Measurements from ENCODE around the gene GLI3. TPM values are rescaled to one million over a fixed set of nuclear protein-coding genes. Genes with fewer than 3 reads are reported as not detected.
A peak's percentile ranks its signal among the peaks of the same experiment; 100 is the strongest.

The GLI3 gene
- polyA plus RNA-seq, 1 of the 3 experiments (the other 2 are of a cell fraction), result 0.08 TPM

DNA sequence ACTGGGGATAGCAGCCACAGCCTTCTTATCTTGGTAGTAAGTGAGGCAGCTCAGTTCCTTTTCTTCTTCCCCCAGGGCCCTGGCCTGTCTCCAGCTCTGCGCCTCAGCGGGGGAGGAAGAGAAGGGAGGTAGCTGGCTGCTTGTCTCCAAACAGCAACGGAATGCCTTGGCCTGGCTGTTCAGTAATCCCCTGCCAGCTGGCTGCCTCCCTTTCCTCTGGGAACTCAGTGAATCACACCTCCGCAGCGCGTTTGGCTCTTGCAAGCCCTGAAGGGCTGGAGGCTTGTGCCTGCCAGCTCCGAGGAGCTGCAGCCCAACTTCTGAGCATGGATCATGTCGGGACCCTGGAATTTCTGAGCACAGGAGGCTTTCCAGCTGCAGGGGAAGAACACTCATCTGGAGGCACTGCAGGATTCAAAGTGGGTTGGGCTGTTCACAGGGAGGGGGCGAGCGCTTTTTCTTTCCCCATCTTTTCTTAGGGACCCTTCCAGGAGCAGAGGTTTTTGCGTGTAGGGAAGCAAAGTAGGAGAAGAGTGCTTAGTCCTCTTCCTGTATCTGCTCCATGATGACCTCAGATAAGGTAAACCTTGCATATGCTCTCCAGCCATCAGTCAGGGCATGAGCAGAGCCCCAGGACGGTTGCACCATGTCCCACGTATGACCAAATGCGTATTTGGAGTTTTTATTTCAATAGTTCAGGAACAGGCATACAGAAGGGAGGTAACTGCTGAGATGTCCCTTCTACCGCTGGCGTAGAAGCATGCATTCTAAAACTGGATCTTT is 280.9 kb downstream of the GLI3 start:
- no peaks in the 10 kb centered on the region for H3K9me2 ChIP-seq
- H3K4me1 ChIP-seq (ENCODE audit: control insufficient read depth in 1 of 2, insufficient read depth in 2 of 2, low read depth in 1 of 2, low read length in 1 of 2), result peaks cover 0 to 21% of the 10 kb centered on the region in 2 experiments
- H3K36me3 ChIP-seq (replicated peaks in 1 of 2; ENCODE audit: control insufficient read depth in 1 of 2, insufficient read depth in 2 of 2, low read length in 1 of 2), result no peaks in the 10 kb centered on the region
- H3K79me2 ChIP-seq (ENCODE audit: insufficient read depth), result no peaks in the 10 kb centered on the region
- no peaks in the 10 kb centered on the region for H3K9me3 ChIP-seq
- H3K27me3 ChIP-seq (ENCODE audit: insufficient read depth), result peaks cover 7% of the 10 kb centered on the region; the same call in 1 of the 2 replicates
- no peak for DNase-seq
- peak overlapping the region; percentile 70 for H3K4me2 ChIP-seq
- no peak overlapping the region; a peak in 1 of 4 replicates for H3K4me3 ChIP-seq (ENCODE audit: low read depth in 2 of 2, low read length in 1 of 2)
- no peaks in the 10 kb centered on the region for H4K20me1 ChIP-seq (ENCODE audit: insufficient read depth)
- ChIA-PET POLR2A (no interaction called here), CTCF (interaction anchor here (0.5 to 8.8 kb wide), 6 partner anchors 9 to 1233 kb away, joined by 3 to 83 read pairs (median 4); no protein-coding TSS in a partner anchor)
- peak overlapping the region; percentile 58 for H2AFZ ChIP-seq (ENCODE audit: low read depth)
- no peak for TF ChIP-seq MEF2A (IDR thresholded peaks at IDR 0.05; ENCODE audit: borderline replicate concordance, low read depth)
- TF ChIP-seq, protein P1, sequence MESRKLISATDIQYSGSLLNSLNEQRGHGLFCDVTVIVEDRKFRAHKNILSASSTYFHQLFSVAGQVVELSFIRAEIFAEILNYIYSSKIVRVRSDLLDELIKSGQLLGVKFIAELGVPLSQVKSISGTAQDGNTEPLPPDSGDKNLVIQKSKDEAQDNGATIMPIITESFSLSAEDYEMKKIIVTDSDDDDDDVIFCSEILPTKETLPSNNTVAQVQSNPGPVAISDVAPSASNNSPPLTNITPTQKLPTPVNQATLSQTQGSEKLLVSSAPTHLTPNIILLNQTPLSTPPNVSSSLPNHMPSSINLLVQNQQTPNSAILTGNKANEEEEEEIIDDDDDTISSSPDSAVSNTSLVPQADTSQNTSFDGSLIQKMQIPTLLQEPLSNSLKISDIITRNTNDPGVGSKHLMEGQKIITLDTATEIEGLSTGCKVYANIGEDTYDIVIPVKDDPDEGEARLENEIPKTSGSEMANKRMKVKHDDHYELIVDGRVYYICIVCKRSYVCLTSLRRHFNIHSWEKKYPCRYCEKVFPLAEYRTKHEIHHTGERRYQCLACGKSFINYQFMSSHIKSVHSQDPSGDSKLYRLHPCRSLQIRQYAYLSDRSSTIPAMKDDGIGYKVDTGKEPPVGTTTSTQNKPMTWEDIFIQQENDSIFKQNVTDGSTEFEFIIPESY (IDR thresholded peaks at IDR 0.05; ENCODE audit: borderline replicate concordance, low read depth), result peak; percentile 77
- peak; percentile 32; the same call in 1 of the 2 replicates for TF ChIP-seq POLR2AphosphoS5 (IDR thresholded peaks at IDR 0.05; ENCODE audit: low read depth, low read length)
- TF ChIP-seq FOXM1 (IDR thresholded peaks at IDR 0.05; ENCODE audit: low read depth), result 0 out of 2 replicates have a peak, but pooled peaks have one; percentile 48
- TF ChIP-seq, protein P2, sequence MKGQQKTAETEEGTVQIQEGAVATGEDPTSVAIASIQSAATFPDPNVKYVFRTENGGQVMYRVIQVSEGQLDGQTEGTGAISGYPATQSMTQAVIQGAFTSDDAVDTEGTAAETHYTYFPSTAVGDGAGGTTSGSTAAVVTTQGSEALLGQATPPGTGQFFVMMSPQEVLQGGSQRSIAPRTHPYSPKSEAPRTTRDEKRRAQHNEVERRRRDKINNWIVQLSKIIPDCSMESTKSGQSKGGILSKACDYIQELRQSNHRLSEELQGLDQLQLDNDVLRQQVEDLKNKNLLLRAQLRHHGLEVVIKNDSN (IDR thresholded peaks at IDR 0.05; ENCODE audit: borderline replicate concordance, low read depth), result peak; percentile 52; the same call in 1 of the 2 replicates
- TF ChIP-seq TEAD4 (IDR thresholded peaks at IDR 0.05; ENCODE audit: borderline replicate concordance, insufficient read depth), result peak; percentile 83
- peak; percentile 100 for TF ChIP-seq NFIC (IDR thresholded peaks at IDR 0.05; ENCODE audit: borderline replicate concordance)
- TF ChIP-seq, protein P3, sequence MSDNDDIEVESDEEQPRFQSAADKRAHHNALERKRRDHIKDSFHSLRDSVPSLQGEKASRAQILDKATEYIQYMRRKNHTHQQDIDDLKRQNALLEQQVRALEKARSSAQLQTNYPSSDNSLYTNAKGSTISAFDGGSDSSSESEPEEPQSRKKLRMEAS (IDR thresholded peaks at IDR 0.05; ENCODE audit: low read depth), result peak; percentile 96
- TF ChIP-seq JUND (IDR thresholded peaks at IDR 0.05), result peak; percentile 81
- TF ChIP-seq TCF12 (IDR thresholded peaks at IDR 0.05), result peak; percentile 90
- TF ChIP-seq, protein P4, sequence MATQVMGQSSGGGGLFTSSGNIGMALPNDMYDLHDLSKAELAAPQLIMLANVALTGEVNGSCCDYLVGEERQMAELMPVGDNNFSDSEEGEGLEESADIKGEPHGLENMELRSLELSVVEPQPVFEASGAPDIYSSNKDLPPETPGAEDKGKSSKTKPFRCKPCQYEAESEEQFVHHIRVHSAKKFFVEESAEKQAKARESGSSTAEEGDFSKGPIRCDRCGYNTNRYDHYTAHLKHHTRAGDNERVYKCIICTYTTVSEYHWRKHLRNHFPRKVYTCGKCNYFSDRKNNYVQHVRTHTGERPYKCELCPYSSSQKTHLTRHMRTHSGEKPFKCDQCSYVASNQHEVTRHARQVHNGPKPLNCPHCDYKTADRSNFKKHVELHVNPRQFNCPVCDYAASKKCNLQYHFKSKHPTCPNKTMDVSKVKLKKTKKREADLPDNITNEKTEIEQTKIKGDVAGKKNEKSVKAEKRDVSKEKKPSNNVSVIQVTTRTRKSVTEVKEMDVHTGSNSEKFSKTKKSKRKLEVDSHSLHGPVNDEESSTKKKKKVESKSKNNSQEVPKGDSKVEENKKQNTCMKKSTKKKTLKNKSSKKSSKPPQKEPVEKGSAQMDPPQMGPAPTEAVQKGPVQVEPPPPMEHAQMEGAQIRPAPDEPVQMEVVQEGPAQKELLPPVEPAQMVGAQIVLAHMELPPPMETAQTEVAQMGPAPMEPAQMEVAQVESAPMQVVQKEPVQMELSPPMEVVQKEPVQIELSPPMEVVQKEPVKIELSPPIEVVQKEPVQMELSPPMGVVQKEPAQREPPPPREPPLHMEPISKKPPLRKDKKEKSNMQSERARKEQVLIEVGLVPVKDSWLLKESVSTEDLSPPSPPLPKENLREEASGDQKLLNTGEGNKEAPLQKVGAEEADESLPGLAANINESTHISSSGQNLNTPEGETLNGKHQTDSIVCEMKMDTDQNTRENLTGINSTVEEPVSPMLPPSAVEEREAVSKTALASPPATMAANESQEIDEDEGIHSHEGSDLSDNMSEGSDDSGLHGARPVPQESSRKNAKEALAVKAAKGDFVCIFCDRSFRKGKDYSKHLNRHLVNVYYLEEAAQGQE (IDR thresholded peaks at IDR 0.05; ENCODE audit: low read depth, low read length), result peak; percentile 73
- TF ChIP-seq RAD21 (IDR thresholded peaks at IDR 0.05; ENCODE audit: low read length), result no peak
- TF ChIP-seq CHD2 (IDR thresholded peaks at IDR 0.05; ENCODE audit: low read length, partially characterized antibody), result no peak
- TF ChIP-seq FOSL2 (IDR thresholded peaks at IDR 0.05; ENCODE audit: borderline replicate concordance, low read depth), result peak; percentile 85
- peak; percentile 66; the same call in 1 of the 2 replicates for TF ChIP-seq RXRA (IDR thresholded peaks at IDR 0.05; ENCODE audit: borderline replicate concordance, low read depth)
- TF ChIP-seq, protein P5, sequence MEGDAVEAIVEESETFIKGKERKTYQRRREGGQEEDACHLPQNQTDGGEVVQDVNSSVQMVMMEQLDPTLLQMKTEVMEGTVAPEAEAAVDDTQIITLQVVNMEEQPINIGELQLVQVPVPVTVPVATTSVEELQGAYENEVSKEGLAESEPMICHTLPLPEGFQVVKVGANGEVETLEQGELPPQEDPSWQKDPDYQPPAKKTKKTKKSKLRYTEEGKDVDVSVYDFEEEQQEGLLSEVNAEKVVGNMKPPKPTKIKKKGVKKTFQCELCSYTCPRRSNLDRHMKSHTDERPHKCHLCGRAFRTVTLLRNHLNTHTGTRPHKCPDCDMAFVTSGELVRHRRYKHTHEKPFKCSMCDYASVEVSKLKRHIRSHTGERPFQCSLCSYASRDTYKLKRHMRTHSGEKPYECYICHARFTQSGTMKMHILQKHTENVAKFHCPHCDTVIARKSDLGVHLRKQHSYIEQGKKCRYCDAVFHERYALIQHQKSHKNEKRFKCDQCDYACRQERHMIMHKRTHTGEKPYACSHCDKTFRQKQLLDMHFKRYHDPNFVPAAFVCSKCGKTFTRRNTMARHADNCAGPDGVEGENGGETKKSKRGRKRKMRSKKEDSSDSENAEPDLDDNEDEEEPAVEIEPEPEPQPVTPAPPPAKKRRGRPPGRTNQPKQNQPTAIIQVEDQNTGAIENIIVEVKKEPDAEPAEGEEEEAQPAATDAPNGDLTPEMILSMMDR (IDR thresholded peaks at IDR 0.05), result no peak
- peak; percentile 44 for TF ChIP-seq ELF1 (IDR thresholded peaks at IDR 0.05)
- peak; percentile 66; the same call in 1 of the 2 replicates for TF ChIP-seq YY1 (IDR thresholded peaks at IDR 0.05; ENCODE audit: low read depth)
- peak in 1 of 2 experiments; percentile 90; a peak in 2 of 4 replicates for TF ChIP-seq EP300 (IDR thresholded peaks at IDR 0.05; ENCODE audit: borderline replicate concordance in 1 of 2, low read depth in 1 of 2, low read length in 1 of 2)
- TF ChIP-seq, protein P6, sequence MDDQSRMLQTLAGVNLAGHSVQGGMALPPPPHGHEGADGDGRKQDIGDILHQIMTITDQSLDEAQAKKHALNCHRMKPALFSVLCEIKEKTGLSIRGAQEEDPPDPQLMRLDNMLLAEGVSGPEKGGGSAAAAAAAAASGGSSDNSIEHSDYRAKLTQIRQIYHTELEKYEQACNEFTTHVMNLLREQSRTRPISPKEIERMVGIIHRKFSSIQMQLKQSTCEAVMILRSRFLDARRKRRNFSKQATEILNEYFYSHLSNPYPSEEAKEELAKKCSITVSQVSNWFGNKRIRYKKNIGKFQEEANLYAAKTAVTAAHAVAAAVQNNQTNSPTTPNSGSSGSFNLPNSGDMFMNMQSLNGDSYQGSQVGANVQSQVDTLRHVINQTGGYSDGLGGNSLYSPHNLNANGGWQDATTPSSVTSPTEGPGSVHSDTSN (IDR thresholded peaks at IDR 0.05), result peak; percentile 87
- peak; percentile 78; the same call in 1 of the 2 replicates for TF ChIP-seq SIN3A (IDR thresholded peaks at IDR 0.05; ENCODE audit: borderline replicate concordance, low read depth, low read length)
- TF ChIP-seq FOXJ3 (CRISPR knock-in tag; IDR thresholded peaks at IDR 0.05), result no peak
- peak overlapping the region in 1 of 2 experiments; percentile 50; a peak in 2 of 4 replicates for H3K27ac ChIP-seq (ENCODE audit: low read depth in 2 of 2, low read length in 1 of 2)
- peaks cover 5% of the 10 kb centered on the region for H3F3A ChIP-seq (replicated peaks; ENCODE audit: insufficient read depth)
- WGBS (ENCODE audit: low lambda C conversion rate), result 19% methylated on average over 15 of the region's 16 CpGs
- H3K9ac ChIP-seq, result no peak overlapping the region

All from SK-N-SH (cell line).